GM19099 (cell line): ENCODE results near the gene DAZ4.
"Not testable (repeated sequence)": the region's sequence is repeated elsewhere in the genome, so short reads cannot be mapped to it uniquely, and the experiment has no call there.

Experiments
- POLR2A ChIP-seq: IDR thresholded peaks from 3 replicates; pipeline ENCODE4 v1.6.1; 2011; ENCODE audit warnings: low read depth; ENCODE audit not compliant: insufficient read length; ENCODE audit errors: extremely low read depth

The DAZ4 gene, protein sequence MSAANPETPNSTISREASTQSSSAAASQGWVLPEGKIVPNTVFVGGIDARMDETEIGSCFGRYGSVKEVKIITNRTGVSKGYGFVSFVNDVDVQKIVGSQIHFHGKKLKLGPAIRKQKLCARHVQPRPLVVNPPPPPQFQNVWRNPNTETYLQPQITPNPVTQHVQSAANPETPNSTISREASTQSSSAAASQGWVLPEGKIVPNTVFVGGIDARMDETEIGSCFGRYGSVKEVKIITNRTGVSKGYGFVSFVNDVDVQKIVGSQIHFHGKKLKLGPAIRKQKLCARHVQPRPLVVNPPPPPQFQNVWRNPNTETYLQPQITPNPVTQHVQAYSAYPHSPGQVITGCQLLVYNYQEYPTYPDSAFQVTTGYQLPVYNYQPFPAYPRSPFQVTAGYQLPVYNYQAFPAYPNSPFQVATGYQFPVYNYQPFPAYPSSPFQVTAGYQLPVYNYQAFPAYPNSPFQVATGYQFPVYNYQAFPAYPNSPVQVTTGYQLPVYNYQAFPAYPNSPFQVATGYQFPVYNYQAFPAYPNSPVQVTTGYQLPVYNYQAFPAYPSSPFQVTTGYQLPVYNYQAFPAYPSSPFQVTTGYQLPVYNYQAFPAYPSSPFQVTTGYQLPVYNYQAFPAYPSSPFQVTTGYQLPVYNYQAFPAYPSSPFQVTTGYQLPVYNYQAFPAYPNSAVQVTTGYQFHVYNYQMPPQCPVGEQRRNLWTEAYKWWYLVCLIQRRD

GRCh38 chrY:24833619-24834018, at the start of gene DAZ4:
DAZ4 (plus strand) TSS chrY:24833919; CDS start chrY:24834127, 208 bp downstream.
- TF ChIP-seq POLR2A, result not testable (repeated sequence)

DNA sequence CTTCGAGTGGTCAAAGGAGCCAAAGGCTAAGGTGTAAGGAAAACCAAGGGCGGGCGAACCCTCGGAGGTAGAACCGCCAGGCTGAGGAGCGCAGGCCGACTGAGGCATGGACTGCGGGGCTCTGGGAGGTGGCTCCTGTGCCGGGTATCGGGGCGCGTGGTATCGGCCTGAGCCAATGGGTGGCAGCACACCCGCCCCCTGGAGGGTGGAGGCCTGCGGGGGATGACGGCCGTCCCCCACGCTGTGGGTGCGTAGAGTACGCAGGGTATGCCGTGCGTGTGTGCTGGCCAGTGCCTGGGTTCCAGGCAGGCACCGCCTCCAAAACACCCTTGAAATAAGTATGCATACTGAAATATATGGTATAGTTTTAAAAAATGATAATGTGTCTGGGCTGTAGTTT, 20.4 kb upstream of the DAZ4 start, which contains the start of gene DAZ3:
TSS of gene DAZ3 (minus strand) at position 101 of the 400 bp plus-strand sequence. CDS start 208 bp downstream, outside the sequence.
- not testable (repeated sequence) for TF ChIP-seq POLR2A
